GM10248 (cell line): ENCODE data around the gene GPC1.

Source experiments
- CTCF ChIA-PET: fragments of 300-600 bp; sonication (Branson Sonifier 250); formaldehyde crosslinking; extraction: SDS; loops from one replicate; lab custom pipeline; 2021; ENCODE audit warnings: antibody characterized with exemption; lab: Yijun Ruan, JAX
- POLR2A ChIA-PET: fragments of 350-650 bp; sonication (Branson Sonifier 250); formaldehyde crosslinking; extraction: SDS; loops from one replicate; lab custom pipeline; 2020; ENCODE audit warnings: antibody characterized with exemption; lab: Yijun Ruan, JAX
- DNase-seq: peaks from one replicate; pipeline ENCODE4 v3.0.0; 2012; ENCODE audit errors: extremely low spot score
- CTCF ChIP-seq: IDR thresholded peaks from 2 replicates; pipeline ENCODE4 v1.5.1; 2012; ENCODE audit warnings: mild to moderate bottlenecking, low read depth; ENCODE audit errors: extremely low read depth, missing control alignments, control extremely low read depth

GPC1 gene

GRCh38 chr2:240447934-240448333, 12.5 kb downstream of the GPC1 start:
- CTCF ChIA-PET = no interaction called here

DNA sequence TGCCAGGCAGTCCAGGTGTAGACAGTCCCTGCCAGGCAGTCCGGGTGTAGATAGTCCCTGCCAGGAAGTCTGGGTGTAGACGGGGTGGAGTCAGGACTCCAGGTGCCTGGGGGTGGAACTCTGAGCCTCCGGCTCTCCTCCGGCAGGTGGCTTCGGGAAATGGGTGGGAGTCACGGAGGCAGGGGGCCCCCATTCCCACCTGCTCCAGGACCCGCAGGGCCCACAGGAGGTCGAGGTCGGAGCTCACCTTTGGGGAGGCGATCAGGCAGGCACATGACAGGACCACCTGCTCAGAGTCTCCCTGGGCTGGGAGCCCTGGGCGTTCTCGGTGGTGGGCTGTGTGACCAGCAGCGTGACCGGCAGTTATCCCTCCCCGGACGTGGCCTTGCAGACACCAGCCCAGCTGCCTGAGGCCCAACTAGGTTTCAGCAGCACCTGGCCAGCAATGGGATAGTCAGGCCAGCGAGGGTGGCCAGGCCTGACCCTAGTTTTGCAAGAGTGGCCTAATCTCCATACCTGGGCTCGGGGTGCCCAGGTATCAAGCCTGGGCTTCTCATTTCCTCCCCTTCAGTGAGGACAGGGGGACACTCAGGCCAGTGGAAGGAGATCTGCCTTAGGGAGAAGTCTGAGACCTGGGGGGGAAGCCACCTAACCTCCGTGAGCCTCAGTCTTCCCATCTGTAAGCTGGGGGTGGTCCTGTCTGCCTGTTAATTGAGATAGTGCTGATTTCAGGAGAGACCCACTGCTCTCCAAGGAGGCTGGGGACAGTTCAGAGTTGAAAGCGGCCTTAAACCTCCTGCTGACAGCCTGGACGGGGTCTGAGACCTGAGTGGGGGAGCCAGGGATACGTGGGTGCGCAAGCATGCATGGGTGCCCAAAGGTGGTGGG, 13.2 kb downstream of the GPC1 start:
- ChIA-PET CTCF (interaction anchor here (1.4 kb wide), 1 partner anchor 10 kb away, joined by 4 read pairs; no protein-coding TSS in a partner anchor), POLR2A (no interaction called here)
- TF ChIP-seq CTCF = no peak
- no peak for DNase-seq

More at GRCh38 chr2:240447934-240448333, 12.5 kb downstream of the GPC1 start:
- no peak for DNase-seq
- POLR2A ChIA-PET = no interaction called here
- TF ChIP-seq CTCF = no peak

DNA sequence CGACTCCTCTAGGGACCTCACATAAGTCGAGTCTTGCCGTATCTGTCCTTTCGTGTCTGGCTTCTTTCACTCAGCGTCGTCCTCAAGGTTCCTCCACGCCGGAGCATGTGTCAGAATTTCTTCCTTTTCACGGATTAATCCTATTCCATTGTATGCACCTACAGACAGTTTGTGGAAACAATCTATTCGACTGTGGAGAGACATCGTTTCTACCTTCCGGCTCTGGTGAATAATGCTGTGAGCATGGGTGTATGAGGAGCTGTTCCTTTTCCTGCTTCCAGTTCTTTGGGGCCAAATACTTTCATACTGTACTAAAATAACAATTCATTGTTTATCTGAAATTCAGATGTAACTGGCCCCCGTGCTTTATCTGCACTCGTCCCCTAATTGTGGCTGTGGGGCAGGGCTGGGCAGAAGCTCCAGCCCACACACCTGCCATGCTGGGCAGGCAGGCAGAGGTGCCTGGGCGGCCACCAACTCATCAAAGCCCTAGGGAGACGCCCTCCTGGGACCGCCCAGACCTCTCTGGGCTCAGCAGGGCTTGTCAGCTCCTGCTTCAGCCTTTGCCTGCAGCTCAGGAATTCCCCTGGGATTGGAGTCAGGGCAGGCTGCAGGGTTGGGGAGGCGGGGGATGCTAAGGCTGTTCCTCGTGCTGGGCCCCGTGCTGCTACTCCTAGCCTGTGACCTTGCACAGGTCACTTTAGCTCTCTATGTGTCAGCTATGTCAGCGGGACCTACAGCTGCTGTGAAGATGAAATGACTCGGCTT, 14.5 kb downstream of the GPC1 start:
- CTCF ChIA-PET = interaction anchor here (1.1 to 1.4 kb wide), 2 partner anchors 9 to 11 kb away, joined by 3 to 4 read pairs; no protein-coding TSS in a partner anchor
- DNase-seq = no peak
- POLR2A ChIA-PET = no interaction called here
- TF ChIP-seq CTCF = no peak

DNA sequence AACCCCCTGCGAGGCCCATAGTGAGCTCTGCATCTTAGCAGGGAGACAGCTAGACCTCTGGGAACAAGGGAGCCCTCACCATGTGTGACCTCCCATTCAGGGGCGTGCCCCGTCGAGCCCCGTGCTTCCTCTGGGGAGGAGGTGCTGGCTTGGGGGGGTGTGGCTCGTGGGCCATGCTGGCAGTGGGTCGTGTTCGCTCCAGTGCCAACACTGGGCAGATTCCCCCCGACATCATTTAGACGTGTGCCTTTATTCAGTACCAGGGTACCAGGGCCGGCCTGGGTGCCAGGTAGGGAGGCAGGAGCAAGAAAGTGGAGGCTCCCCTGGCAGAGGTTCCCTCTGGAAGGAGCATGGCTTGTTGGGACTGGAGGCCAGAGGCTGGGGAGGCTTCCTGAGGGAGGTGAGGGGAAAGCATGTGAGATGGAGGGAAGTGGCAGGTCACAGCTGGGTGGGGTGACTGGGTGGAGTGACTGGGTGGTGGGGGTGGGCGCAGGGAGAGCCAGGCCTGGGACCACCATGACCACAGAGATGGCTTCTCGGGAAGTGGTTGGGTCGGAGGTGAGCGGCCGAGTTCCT, 15.2 kb downstream of the GPC1 start:
- DNase-seq = no peak
- no peak for TF ChIP-seq CTCF
- ChIA-PET CTCF (interaction anchor here (1.1 kb wide), 1 partner anchor 12 kb away, joined by 3 read pairs; no protein-coding TSS in a partner anchor), POLR2A (no interaction called here)

GRCh38 chr2:240451108-240451611, 15.7 kb downstream of the GPC1 start:
- TF ChIP-seq CTCF = no peak
- ChIA-PET POLR2A (no interaction called here), CTCF (no interaction called here)
- DNase-seq = no peak
